DOHH2 (cell line): ENCODE measurements around the gene MYH6.

Experiments used
- CTCF ChIP-seq: fragments of 200-600 bp; sonication (generic); IDR thresholded peaks from one replicate; pipeline ENCODE4 v1.5.1; 2014; ENCODE audit warnings: antibody characterized with exemption, mild to moderate bottlenecking, low read depth, low read length; ENCODE audit not compliant: poor library complexity, severe bottlenecking
- EZH2phosphoT487 ChIP-seq: fragments of 200-600 bp; sonication (generic); IDR thresholded peaks from 2 replicates; pipeline ENCODE4 v1.6.1; 2017; ENCODE audit warnings: borderline replicate concordance, mild to moderate bottlenecking, antibody characterized with exemption, low read length, moderate library complexity, mixed read lengths

DNA sequence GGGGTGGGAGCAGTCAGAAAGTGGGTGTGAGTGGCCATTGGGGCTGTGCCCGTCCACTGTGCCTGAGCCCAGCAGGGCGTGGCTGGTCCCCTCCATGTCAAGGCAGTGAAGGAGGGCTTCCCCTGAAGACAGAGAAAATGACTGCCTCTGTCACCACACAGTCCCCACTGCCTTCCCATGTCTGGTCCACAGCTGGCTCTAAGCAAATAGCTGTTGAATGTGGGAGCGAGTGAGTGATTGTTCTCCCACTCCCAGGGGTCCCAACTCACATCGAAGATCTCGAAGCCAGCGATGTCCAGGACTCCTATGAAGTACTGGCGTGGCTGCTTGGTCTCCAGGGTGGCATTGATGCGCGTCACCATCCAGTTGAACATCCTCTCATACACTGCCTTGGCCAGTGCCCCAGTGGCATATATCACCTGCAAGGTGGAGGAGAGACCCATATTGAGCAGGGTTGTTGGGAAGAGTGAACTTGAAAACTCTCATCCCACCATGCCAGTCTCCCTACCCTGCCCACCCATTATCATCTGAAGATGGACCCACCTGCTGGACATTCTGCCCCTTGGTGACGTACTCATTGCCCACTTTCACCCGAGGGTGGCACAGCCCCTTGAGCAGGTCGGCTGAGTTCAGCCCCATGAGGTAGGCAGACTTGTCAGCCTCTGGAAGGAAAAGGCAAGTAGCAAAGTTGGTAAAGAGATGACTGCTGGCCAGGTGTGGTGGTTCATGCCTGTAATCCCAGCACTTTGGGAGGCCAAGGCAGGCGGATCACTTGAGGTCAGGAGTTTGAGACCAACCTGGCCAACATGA, 20.8 kb upstream of the MYH6 start:
- no peak for TF ChIP-seq CTCF
- TF ChIP-seq EZH2phosphoT487: no peak
